Loucy (cell line): ENCODE measurements around the gene SRXN1.

Experiments used
- EZH2phosphoT487 ChIP-seq: fragments of 200-600 bp; IDR thresholded peaks from 2 replicates; pipeline ENCODE4 v1.6.1; 2018; ENCODE audit warnings: antibody characterized with exemption, mild to moderate bottlenecking, moderate library complexity, borderline replicate concordance
- TF ChIP-seq, protein P1 (sequence below): fragments of 200-600 bp; sonication (generic); conservative IDR thresholded peaks from 2 replicates; pipeline ENCODE4 v1.5.1; 2014; ENCODE audit warnings: mild to moderate bottlenecking, antibody characterized with exemption, low read length

DNA sequence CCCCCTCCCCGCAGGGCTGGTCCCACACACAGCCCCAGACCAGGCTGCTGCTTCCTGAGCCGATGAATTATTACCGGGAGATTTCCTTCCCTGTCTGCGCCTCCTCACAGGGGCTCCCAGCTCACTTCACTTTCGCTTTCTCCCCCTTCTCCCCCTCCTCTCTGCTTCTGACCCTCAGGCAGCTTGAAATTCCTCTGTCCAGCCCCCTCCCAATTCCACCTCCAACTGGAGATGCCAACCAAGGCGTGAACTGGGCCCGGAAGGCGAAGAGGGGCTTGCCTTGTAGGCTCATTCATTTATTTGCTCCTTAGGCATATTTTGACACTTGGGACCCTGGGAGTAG lies 41.2 kb downstream of the SRXN1 start:
- TF ChIP-seq, protein P1, sequence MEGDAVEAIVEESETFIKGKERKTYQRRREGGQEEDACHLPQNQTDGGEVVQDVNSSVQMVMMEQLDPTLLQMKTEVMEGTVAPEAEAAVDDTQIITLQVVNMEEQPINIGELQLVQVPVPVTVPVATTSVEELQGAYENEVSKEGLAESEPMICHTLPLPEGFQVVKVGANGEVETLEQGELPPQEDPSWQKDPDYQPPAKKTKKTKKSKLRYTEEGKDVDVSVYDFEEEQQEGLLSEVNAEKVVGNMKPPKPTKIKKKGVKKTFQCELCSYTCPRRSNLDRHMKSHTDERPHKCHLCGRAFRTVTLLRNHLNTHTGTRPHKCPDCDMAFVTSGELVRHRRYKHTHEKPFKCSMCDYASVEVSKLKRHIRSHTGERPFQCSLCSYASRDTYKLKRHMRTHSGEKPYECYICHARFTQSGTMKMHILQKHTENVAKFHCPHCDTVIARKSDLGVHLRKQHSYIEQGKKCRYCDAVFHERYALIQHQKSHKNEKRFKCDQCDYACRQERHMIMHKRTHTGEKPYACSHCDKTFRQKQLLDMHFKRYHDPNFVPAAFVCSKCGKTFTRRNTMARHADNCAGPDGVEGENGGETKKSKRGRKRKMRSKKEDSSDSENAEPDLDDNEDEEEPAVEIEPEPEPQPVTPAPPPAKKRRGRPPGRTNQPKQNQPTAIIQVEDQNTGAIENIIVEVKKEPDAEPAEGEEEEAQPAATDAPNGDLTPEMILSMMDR = no peak
- TF ChIP-seq EZH2phosphoT487 = no peak
